ENCODE data around the gene ADAMTS3.

The ADAMTS3 gene

GRCh38 chr4:72341432-72341820 lies 227.6 kb downstream of the ADAMTS3 start:
- no peak for DNase-seq (ENCODE audit: low spot score)

- DNase-seq (ENCODE audit: low spot score): no peak
These were observed 228.1 kb downstream of the ADAMTS3 start for GRCh38 chr4:72340803-72341431.

DNA sequence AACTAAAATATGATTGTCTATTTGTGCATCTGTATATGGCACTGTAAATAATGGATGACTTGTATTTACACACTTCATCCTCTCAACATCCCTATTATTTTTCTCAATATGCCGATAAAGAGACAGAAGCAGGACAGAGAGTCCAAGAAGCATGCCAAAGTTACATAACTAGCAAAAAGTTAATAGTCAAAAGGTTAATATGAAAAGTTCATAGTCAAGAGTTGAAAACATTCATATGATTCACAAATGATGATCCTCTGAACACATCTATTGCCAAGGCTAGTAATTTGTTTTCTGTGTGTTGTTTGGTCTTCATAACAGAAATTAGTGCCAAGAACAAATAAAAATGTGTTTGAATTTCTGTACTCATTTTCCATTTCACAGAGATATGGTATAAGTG lies 231.0 kb downstream of the ADAMTS3 start:
- no peak for DNase-seq (ENCODE audit: low spot score)

DNA sequence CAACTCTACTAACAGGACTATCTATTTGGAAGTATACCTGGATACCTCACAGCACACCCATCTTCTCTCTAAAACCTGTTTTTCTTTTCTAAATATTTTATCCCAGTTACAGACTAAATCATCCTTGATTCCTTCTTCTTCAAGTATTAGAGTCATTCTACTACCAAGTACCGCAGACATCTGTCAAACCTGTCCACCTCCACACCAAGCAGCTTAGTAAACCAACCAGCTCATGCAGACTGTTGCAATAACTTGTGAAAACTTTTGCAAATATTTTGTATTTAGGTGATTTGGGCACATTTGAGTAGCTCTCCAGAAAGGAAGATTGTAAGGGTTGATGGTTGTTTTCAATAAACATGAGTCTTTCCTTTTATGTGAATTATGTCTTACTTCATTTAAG lies 238.6 kb downstream of the ADAMTS3 start:
- no peak for DNase-seq (ENCODE audit: low spot score)

- DNase-seq (ENCODE audit: low spot score): peak; percentile 42
These were observed 242.1 kb downstream of the ADAMTS3 start for GRCh38 chr4:72326692-72327632.

DNA sequence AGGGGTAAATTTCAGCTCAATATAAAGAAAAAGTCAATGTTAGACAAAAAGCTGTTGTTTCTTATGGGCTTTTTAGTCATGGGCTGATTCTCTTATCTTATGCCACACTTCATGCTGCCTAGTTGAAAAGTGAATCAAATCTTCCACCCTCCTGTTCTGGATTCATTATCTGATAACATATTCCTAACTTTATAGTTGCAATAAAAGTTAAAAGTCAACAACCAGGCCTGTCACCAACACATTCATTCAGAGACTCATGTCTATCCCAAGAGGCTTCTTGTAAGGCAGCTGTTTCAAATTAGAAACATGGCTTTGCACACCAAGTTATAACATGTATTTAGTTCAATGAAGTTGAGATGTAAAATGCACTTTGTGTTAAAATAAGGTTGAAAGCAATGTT lies 243.8 kb downstream of the ADAMTS3 start:
- no peak for DNase-seq (ENCODE audit: low spot score)

DNA sequence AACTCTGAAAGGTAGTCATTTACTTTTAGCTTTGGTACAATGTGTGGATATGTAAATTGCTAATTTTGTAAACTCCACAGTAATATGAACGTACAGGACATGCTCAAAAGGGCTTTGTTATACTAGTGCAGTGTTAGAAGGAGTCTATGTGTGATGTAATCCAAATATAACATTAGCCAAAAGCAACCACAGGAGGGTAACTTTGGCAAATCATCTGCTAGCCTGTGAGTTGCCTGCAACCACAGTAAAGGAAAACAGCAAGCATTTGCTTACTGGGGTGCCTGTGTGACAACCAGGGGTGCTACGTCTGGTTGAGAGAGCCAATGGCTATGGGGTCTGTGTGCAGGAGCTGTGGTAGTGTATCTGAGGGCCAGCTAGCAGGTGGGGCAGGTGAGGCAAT lies 245.8 kb downstream of the ADAMTS3 start:
- no peak for DNase-seq (ENCODE audit: low spot score)

- no peak for DNase-seq (ENCODE audit: low spot score)
These were observed 248.6 kb downstream of the ADAMTS3 start for GRCh38 chr4:72320223-72320948.

GRCh38 chr4:72319601-72320021 lies 249.4 kb downstream of the ADAMTS3 start:
- peak; percentile 45 for DNase-seq (ENCODE audit: low spot score)

DNA sequence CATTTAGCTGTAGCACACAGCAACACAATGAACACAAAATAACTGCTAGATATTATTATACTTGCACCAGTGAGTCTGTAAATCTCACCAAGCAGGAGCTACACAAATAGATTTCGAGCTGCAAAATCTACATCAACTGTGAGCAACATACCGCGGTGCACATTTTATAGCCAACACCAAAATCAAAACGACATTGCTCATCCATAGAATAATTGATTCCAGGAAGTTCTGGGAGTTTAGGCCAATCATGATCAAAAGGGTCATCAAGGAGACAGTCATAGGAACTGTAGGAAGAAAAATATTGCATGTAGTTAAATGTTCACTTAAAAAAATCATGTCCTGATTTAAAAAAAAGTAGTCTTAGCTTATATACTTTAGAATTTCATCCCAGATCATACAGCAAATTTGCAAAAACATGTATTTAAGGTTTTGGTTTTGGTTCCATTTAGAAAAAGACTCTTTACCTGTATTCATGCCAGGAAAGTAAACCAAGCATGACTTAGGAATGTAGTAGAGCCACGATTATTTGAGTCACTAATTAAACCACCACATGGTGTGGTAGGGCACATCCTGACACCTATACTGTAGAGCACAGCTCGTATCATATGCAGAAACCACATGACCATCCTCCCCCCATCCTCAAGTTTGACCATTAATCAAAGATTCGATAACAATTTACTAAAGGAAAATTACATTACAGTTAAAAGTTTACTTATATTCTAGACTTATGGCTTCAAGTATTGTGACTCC lies 250.4 kb downstream of the ADAMTS3 start:
- DNase-seq (ENCODE audit: low spot score): peak; percentile 15

- DNase-seq (ENCODE audit: low spot score): peak; percentile 21
These were observed 254.2 kb downstream of the ADAMTS3 start for GRCh38 chr4:72314869-72315268.

GRCh38 chr4:72313121-72313520 lies 255.9 kb downstream of the ADAMTS3 start:
- no peak for DNase-seq (ENCODE audit: low spot score)

GRCh38 chr4:72312032-72312650 lies 256.9 kb downstream of the ADAMTS3 start:
- peak; percentile 68 for DNase-seq (ENCODE audit: low spot score)

- no peak for DNase-seq (ENCODE audit: low spot score)
These were observed 257.7 kb downstream of the ADAMTS3 start for GRCh38 chr4:72311291-72311690.

GRCh38 chr4:72305620-72306019 lies 263.4 kb downstream of the ADAMTS3 start:
- DNase-seq (ENCODE audit: low spot score): no peak

DNA sequence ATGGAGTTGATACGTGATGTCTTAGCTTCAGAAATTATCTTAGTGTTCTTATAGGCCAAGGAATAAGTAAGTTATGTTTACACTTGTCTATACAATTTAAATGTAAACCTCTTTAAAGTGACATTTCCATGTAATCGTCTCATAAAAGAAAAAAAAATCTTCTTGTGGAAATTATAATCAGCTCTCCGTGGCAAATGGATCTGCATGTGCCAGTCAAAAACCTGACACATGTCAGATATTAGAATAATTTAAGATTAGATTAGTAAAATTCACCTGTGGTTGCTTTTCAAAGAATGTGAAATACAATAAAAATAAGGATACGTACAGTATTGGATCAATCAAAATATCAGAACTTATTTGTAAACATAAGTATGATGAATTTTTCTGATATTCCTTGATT lies 263.9 kb downstream of the ADAMTS3 start:
- DNase-seq (ENCODE audit: low spot score): no peak

DNA sequence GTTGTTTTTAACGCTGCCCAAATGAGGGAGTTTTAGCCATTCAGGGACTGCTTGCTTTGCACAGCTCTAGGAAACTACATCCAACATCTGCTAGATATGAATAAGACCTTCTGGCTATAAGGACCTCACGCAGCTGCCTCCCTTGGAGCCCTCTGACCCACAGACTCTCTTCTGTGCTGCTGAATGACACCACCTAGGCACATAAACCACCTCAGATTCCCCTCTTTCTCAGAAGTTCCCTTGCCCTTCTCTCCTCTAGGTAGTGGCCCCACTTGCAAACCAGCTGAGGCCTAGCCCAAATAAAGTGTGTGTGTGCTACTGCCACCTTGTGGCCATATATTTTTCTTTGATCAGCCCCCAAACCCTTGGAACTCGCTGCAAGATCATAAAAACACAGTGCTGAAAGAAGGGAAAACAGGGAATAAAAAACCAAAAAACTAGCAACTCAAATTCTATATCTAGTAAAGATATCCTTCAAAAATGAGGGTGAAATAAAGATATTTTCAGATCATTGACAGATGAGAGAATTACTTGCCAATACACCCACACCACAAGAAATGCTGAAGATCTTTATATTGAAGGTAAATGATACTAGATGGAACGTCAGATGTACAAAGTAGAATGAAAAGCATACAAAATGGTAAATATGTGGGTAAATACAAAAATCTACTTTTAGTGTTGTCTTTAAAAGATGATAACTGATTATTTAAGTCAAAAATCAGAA lies 265.9 kb downstream of the ADAMTS3 start:
- DNase-seq (ENCODE audit: low spot score): peak; percentile 38

- DNase-seq (ENCODE audit: low spot score): no peak
These were observed 267.3 kb downstream of the ADAMTS3 start for GRCh38 chr4:72301759-72302158.

DNA sequence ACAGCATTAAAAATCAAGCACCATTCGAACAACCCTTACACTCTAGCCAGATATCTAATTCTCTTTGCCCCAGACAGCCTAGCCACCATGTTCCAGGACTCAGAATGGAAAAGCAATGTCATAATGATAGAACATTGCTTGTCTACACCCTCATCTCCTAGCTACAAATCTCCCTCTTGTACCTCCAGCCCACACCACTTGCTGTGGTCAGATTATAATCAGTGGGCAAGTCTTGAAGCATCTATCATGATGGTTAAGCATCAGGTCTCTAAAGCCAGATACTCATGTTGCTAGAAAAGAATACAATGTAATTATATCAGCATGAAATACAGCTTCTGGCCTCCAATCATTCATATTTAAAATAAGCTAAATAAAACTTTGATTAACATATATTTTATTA lies 268.9 kb downstream of the ADAMTS3 start:
- no peak for DNase-seq (ENCODE audit: low spot score)

DNA sequence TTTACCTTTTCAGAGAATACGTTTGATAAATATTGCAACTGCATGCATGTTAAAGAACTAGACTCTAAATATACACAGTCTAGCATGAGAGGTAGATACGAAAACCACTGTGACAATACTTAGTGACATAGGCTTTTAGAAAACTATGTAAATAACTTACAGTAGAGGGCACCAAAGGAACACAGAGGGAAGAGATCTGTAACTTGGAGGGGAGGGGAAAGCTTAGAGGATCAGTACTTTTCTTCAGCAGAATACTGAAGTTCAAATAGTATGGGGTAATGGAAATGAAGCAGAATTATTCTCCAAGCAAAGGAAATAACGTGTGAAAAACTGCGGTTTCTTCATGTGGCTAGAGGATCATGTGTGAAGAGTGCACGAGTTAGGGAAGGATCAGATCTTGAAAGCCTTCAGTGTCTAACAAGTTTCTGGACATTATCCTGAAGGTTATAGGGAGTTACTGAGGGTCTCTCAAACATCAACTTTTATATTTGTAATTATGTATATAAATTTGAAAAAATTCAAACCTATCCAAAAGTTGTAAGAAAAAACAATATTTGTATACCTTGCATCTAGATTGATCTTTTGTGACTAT lies 273.0 kb downstream of the ADAMTS3 start:
- DNase-seq (ENCODE audit: low spot score): peak; percentile 61

All from GM03348 (cell line).